GM19240 (cell line): Measurements from ENCODE around the gene FAM9C.
"Not testable (repeated sequence)": the region's sequence is repeated elsewhere in the genome, so short reads cannot be mapped to it uniquely, and the experiment has no call there.

Source experiments
- DNase-seq: peaks from one replicate; pipeline ENCODE4 v3.0.0; 2011; ENCODE audit warnings: low spot score; ENCODE audit not compliant: insufficient read length

The FAM9C gene

GRCh38 chrX:13076176-13076961 lies 31.9 kb upstream of the FAM9C start:
- no peak for DNase-seq

- no peak for DNase-seq
Measured at GRCh38 chrX:13074297-13075262, 30.2 kb upstream of the FAM9C start.

- DNase-seq: no peak
Measured at GRCh38 chrX:13069771-13070416, 25.5 kb upstream of the FAM9C start.

- no peak for DNase-seq
Measured at GRCh38 chrX:13068651-13069050, 24.2 kb upstream of the FAM9C start.

DNA sequence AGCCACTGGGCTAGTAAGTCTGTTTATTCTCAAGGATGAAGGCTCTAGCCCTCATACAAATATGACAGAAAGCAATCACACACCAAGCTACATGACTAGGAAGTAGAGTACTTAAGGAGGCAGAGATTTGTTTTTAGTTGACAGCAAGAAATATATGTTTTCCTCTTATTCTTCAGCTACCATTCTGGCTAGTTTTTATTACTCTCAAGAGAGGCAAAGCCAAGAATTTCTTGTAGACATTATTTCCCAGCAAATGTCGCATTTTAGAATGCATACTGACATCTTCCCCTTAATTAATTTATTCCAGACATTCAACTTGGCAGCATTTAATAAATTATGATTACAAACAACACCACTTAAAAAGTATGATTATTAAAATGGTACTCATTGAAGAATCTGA lies 23.4 kb upstream of the FAM9C start:
- DNase-seq: no peak

- no peak for DNase-seq
Measured at GRCh38 chrX:13066391-13066790, 22.0 kb upstream of the FAM9C start.

DNA sequence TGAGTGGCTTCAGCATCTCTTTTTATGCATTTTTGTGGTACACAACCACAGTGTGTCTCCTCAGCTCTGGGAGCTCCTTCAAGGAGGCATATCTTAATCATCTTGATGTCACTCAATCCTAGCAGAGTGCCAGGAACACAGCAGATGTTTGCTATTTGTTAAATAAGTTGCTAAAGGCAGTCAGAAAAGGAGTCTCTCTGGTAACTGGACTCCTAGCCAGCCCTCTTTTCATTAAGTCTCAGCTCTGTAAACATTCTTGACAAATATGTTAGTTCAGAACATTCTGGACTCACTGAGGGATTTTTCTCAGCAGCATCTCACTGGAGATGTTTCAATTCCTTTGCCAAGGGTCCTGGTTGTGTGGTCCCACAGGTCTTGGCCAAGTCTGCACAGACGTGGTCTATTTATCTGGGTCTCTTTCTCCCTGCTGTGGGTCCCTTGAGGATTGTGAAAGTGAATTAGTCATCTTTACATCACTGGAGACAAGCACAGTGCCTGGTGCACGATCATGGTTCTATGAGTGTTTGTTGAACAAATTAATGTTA lies 20.3 kb upstream of the FAM9C start:
- DNase-seq: no peak

DNA sequence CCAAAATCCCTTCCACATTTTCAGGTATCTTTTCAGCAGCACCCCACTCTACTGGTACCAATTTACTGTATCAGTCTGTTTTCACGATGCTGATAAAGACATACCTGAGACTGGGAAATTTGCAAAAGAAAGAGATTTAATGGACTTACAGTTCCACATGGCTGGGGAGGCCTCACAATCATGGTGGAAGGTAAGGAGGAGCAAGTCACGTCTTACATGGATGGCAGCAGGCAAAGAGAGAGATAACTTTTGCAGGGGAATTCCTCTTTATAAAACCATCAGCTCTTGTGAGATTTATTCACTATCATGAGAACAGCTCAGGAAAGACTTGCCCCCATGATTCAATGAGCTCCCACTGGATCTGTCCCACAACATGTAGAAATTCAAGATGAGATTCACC lies 18.7 kb upstream of the FAM9C start:
- DNase-seq: not testable (repeated sequence)

GRCh38 chrX:13062331-13062730 lies 17.9 kb upstream of the FAM9C start:
- not testable (repeated sequence) for DNase-seq

DNA sequence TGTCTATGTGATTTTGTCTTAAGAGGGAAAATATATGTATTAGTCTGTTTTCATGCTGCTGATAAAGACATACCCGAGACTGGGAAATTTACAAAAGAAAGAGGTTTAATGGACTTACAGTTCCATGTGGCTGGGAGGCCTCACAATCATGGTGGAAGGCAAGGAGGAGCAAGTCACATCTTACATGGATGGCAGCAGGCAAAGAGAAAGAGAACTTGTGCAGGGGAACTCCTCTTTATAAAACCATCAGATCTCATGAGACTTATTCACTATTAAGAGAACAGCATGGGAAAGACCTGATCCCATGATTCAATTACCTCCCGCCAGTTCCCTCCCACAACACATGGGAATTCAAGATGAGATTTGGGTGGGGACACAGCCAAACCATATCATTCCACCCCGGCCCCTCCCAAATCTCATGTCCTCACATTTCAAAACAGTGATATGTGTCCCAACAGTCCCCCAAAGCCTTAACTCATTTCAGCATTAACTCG lies 16.8 kb upstream of the FAM9C start:
- DNase-seq: not testable (repeated sequence)

DNA sequence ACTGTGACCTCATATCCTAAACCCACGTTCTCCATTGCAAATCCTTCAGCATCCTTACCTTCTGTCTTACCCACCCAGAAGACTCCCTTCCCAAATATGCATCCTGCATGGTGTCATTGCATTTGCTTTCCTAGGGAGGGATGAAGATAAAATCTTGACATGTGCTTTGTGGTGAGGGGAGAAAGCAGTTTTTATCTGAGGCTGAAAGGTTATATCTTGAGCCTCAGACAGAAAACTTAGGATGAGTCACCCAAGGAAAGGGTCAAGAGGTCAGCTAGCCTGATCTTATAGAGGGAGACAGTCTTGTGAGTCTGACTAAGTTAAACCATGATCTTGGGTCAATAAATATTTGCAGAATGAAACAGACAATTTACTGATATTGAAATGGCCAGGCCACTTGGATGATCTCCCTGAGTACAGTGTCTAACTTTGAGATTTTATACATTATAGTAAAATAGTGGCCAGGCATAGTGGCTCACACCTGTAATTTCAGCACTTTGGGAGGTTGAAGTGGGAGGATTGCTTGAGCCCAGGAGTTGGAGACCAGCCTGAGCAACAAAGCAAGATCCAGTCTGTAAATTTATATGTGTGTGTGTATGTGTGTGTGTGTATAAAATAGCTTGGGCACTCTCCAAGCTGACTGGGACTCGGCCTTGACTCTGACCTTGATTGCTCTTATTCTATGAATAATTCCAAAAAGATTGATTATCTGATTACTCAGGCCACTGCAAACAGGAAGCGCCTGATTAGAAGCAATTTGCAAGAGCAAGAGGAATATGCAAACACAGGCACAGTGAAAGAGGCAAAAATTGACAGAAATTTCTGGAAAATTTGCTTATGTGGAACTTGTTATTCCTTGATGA lies 15.4 kb upstream of the FAM9C start:
- no peak for DNase-seq

- DNase-seq: no peak
Measured at GRCh38 chrX:13055486-13055885, 11.1 kb upstream of the FAM9C start.

DNA sequence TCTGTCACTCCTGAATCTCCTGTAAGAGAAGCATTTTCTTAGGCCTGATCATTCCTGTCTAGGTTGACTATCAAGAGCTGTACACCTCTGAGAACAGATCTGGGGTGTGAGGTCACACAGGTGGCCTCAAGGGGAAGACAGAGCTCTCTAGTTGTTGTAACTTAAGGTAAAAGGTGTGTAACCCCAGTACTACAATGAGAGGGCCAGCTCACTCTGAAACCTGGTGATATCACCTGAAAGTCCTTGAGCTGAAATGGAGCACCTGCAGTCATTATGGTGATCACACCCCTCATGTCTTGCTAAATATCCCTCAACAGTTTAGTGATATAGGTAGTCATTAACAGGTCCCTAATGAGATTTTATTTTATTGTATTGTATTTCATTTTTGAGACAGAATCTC lies 8.8 kb upstream of the FAM9C start:
- no peak for DNase-seq

DNA sequence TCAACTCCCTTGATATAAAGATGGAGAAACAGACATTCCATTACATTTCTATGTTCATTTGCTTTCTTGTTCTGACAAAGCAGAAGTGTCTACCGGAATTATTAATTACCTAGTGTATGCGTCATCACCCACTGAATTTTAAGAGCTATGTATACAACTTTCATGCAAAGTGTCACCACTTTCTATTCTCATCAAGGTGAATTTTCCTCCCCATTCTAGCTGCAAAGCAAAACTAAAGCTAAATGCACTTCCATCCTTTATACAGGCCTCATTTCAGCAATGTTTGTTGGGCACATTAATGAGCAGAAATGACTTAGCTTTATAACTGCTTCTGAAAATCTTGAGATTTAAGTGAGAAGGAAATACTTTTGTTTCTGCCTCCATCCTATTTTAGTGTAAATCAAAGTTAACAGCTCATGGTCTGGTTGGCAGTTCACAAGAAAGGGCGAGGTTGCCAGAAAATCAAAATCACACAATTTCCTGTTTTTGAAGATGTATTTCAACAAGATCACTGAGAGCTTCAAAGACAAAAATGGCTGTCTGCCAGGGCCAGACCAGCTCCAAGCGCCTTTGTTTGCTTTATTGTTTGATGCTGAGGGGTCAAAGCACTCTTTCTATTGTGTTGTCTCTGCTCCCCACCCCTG lies 7.2 kb upstream of the FAM9C start:
- DNase-seq: no peak

DNA sequence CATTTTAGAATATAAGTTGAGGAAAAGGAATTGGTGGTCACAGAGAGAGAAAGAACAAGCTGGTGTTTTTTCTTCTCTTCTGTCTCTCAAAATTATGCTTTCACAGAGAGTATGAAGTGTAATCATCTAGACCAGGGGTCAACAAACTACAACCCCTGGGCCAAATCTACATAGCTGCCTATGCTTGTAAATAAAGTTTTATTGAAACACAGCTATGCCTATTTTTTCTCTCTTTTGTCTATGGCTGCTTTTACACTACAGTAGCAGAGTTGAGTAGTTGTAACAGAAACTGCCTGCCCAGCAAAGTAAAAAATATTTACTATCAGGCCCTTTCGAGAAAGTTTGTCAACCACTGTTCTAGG lies 6.7 kb upstream of the FAM9C start:
- no peak for DNase-seq

DNA sequence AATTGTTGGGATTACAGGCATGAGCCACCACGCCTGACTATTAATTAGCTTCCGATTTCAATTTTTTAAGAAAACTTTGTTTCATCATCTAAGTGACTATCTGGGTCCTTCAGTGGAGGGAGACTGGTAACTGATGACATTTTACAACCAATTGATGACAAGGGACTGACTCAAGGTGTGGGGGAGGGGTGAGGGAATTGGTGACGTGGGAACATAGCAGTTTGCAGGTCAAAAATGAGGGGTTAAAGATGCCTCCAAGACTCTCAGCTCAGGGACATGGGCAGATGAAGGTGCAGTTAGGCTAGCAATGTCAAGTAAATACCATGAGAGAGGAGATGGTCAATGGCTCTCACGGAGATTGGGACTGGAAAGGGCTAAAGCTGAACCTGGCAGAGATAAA lies 5.7 kb upstream of the FAM9C start:
- no peak for DNase-seq

GRCh38 chrX:13048280-13048679 lies 3.9 kb upstream of the FAM9C start:
- DNase-seq: no peak

- no peak for DNase-seq
Measured at GRCh38 chrX:13047759-13048158, 3.3 kb upstream of the FAM9C start.

DNA sequence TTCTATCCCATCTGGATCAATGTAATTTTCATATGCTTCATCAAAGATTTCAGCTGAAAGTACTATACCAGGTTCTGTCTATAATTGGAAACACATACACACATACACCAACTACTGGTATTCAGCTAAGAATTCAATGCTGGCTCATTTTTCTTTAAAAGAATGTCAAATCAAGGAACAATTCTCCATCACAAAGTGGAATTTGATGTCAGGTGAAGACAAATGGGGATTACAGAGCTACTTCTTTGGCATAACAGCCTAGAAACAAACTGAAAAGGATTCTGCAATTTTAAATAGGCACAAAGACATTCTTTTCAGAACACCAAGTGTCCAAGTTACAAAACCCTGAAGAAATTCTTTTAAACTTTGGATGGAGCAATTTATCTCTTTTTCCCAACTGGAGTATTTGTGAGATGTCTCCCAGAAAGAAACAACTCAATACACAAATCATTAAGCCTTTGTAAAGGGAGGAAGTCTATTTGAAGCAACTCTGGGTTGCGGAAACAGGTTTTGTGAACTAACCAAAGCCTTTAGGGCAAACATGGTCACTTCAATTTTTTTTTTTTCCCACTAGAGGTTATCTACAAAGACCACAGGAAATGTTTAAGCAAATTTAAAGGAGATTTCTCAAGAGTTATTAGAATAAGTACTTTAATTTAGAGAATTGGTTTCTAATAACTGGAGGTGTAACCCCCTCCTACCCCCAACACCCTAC lies 1.9 kb upstream of the FAM9C start:
- no peak for DNase-seq
